ENCODE data around the gene SETD4. TPM values are rescaled to one million over a fixed set of nuclear protein-coding genes. Genes with fewer than 3 reads are reported as not detected.

Gene SETD4
- total and polyA plus RNA-seq, 2 donors (not counting 1 experiment from before 2014, with no cell fraction given): 10.7 to 17.2 TPM

- Histone ChIP-seq H3K36me3 (ENCODE audit: control insufficient read depth, insufficient read depth, low read length) (no peaks in the 10 kb centered on the region), H3K4me1 (ENCODE audit: control insufficient read depth, extremely low read depth, insufficient read depth, low read length) (no peaks in the 10 kb centered on the region), H2AFZ (ENCODE audit: low read length) (no peak overlapping the region), H3K79me2 (ENCODE audit: control insufficient read depth, insufficient read depth, low read length) (no peaks in the 10 kb centered on the region), H3K4me3 (replicated peaks in 1 of 4; ENCODE audit: control extremely low read depth in 1 of 4, insufficient read depth in 1 of 4, low read depth in 3 of 4, low read length in 4 of 4) (no peak overlapping the region), H3K9me3 (ENCODE audit: control insufficient read depth, insufficient read depth, low read depth, low read length) (no peaks in the 10 kb centered on the region), H3K4me2 (ENCODE audit: extremely low read depth, insufficient read depth, low read length) (no peak overlapping the region), H3K9ac (ENCODE audit: insufficient read depth, low read length) (no peak overlapping the region), H3K27ac (ENCODE audit: insufficient read depth, low read length) (no peak overlapping the region), H3K27me3 (ENCODE audit: control insufficient read depth, insufficient read depth, low read length) (no peaks in the 10 kb centered on the region), H4K20me1 (ENCODE audit: control insufficient read depth, extremely low read depth, insufficient read depth, low read length) (no peaks in the 10 kb centered on the region)
- DNase-seq (ENCODE audit: low read depth in 2 of 2): no peak
- no peak for TF ChIP-seq EZH2 (IDR thresholded peaks at IDR 0.05; ENCODE audit: low read length, missing control alignments)
- TF ChIP-seq, protein P1, sequence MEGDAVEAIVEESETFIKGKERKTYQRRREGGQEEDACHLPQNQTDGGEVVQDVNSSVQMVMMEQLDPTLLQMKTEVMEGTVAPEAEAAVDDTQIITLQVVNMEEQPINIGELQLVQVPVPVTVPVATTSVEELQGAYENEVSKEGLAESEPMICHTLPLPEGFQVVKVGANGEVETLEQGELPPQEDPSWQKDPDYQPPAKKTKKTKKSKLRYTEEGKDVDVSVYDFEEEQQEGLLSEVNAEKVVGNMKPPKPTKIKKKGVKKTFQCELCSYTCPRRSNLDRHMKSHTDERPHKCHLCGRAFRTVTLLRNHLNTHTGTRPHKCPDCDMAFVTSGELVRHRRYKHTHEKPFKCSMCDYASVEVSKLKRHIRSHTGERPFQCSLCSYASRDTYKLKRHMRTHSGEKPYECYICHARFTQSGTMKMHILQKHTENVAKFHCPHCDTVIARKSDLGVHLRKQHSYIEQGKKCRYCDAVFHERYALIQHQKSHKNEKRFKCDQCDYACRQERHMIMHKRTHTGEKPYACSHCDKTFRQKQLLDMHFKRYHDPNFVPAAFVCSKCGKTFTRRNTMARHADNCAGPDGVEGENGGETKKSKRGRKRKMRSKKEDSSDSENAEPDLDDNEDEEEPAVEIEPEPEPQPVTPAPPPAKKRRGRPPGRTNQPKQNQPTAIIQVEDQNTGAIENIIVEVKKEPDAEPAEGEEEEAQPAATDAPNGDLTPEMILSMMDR (conservative IDR thresholded peaks at IDR 0.05 in 1 of 2, IDR thresholded peaks at IDR 0.05 in 1 of 2; ENCODE audit: low read depth in 1 of 2, low read length in 2 of 2): no peak
Observed at GRCh38 chr21:35991131-35991530, 69.2 kb downstream of the SETD4 start.

DNA sequence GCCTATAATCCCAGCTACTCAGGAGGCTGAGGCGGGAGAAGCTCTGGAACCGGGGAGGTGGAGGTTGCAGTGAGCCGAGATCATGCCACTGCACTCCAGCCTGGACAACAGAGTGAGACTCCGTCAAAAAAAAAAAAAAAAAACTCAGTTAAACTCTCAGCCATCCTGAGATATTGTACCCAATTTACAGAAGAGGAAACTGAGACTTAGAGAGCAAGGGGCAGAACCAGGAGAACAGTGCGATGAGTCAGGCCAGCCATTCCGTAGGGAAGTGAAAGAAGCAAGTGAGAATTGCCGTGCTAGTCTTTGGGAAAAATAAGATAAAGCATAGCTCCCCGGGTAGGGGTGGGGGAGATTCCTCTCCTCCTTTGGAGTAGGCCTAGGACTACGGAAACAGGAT, 69.7 kb downstream of the SETD4 start:
- no peak overlapping the region for H3K4me3 ChIP-seq (replicated peaks in 1 of 4; ENCODE audit: control extremely low read depth in 1 of 4, insufficient read depth in 1 of 4, low read depth in 3 of 4, low read length in 4 of 4)
- H3K4me1 ChIP-seq (ENCODE audit: control insufficient read depth, extremely low read depth, insufficient read depth, low read length): no peaks in the 10 kb centered on the region
- DNase-seq (ENCODE audit: low read depth in 2 of 2): no peak
- no peak overlapping the region for H2AFZ ChIP-seq (ENCODE audit: low read length)
- H3K36me3 ChIP-seq (ENCODE audit: control insufficient read depth, insufficient read depth, low read length): no peaks in the 10 kb centered on the region
- H3K79me2 ChIP-seq (ENCODE audit: control insufficient read depth, insufficient read depth, low read length): no peaks in the 10 kb centered on the region
- no peaks in the 10 kb centered on the region for H3K9me3 ChIP-seq (ENCODE audit: control insufficient read depth, insufficient read depth, low read depth, low read length)
- no peak overlapping the region for H3K4me2 ChIP-seq (ENCODE audit: extremely low read depth, insufficient read depth, low read length)
- no peak overlapping the region for H3K9ac ChIP-seq (ENCODE audit: insufficient read depth, low read length)
- H3K27me3 ChIP-seq (ENCODE audit: control insufficient read depth, insufficient read depth, low read length): no peaks in the 10 kb centered on the region
- TF ChIP-seq, protein P1 (conservative IDR thresholded peaks at IDR 0.05 in 1 of 2, IDR thresholded peaks at IDR 0.05 in 1 of 2; ENCODE audit: low read depth in 1 of 2, low read length in 2 of 2): no peak
- no peak for TF ChIP-seq EZH2 (IDR thresholded peaks at IDR 0.05; ENCODE audit: low read length, missing control alignments)
- no peaks in the 10 kb centered on the region for H4K20me1 ChIP-seq (ENCODE audit: control insufficient read depth, extremely low read depth, insufficient read depth, low read length)
- H3K27ac ChIP-seq (ENCODE audit: insufficient read depth, low read length): no peak overlapping the region

DNA sequence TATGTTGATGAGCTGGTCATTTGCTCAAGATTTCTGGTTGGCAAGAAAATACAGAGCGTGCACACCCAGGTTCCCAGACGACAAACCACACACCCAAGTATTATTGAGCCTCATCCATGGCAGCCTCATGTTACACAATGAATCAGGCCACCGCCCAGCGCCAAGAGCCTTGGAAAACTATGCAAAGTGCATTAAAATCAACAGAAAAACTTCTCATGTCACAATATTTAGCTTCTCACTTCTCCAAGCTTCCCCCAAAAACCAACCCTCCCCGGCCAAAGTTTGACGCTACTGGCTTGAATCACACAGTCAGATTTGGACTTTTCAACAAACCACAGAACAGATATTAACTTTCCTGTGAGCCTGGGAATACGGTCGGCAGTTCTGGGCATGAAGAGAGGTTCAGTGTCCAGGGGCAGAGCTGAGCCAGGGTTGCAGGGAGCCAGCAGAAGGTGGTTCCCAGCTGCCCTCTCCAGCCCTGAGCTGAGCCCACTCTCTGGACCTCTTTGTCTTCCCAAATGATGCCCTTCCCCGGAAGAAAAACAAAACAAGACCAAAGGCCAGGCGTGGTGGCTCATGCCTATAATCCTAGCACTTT, 71.1 kb downstream of the SETD4 start:
- DNase-seq (ENCODE audit: low read depth in 2 of 2): peak; percentile 7 to 68
- Histone ChIP-seq H3K4me3 (replicated peaks in 1 of 4; ENCODE audit: control extremely low read depth in 1 of 4, insufficient read depth in 1 of 4, low read depth in 3 of 4, low read length in 4 of 4) (no peak overlapping the region), H3K4me1 (ENCODE audit: control insufficient read depth, extremely low read depth, insufficient read depth, low read length) (no peaks in the 10 kb centered on the region), H4K20me1 (ENCODE audit: control insufficient read depth, extremely low read depth, insufficient read depth, low read length) (no peaks in the 10 kb centered on the region), H3K27ac (ENCODE audit: insufficient read depth, low read length) (no peak overlapping the region), H3K36me3 (ENCODE audit: control insufficient read depth, insufficient read depth, low read length) (no peaks in the 10 kb centered on the region), H3K27me3 (ENCODE audit: control insufficient read depth, insufficient read depth, low read length) (peaks cover 2% of the 10 kb centered on the region), H3K4me2 (ENCODE audit: extremely low read depth, insufficient read depth, low read length) (no peak overlapping the region), H2AFZ (ENCODE audit: low read length) (peak overlapping the region; percentile 26), H3K9ac (ENCODE audit: insufficient read depth, low read length) (no peak overlapping the region), H3K79me2 (ENCODE audit: control insufficient read depth, insufficient read depth, low read length) (no peaks in the 10 kb centered on the region), H3K9me3 (ENCODE audit: control insufficient read depth, insufficient read depth, low read depth, low read length) (no peaks in the 10 kb centered on the region)
- TF ChIP-seq, protein P1 (conservative IDR thresholded peaks at IDR 0.05 in 1 of 2, IDR thresholded peaks at IDR 0.05 in 1 of 2; ENCODE audit: low read depth in 1 of 2, low read length in 2 of 2): no peak
- no peak for TF ChIP-seq EZH2 (IDR thresholded peaks at IDR 0.05; ENCODE audit: low read length, missing control alignments)
